Tibial artery (tissue), 4 donors: ENCODE data around the gene SIGLEC15.
A peak's percentile ranks its signal among the peaks of the same experiment; 100 is the strongest.

Source experiments
- DNase-seq, 2 donors: peaks; one replicate each; pipeline ENCODE4 v3.0.0-alpha.2; 2019
- H3K27ac ChIP-seq, 2 donors: fragments of 200-600 bp; sonication (generic) in 1 of 2; 1 replicate in 1 of 2; 2 replicates in 1 of 2; pipeline ENCODE4 v1.5.1; 2018 to 2019; ENCODE audit warnings: mild to moderate bottlenecking in 1 of 2
- H3K27me3 ChIP-seq, 2 donors: fragments of 200-600 bp; sonication (generic) in 1 of 2; one replicate each; pipeline versions ENCODE4 v1.5.1 to v1.6.0; 2016 to 2019
- H3K36me3 ChIP-seq, 3 donors: fragments of 200-600 bp; sonication (generic) in 2 of 3; one replicate each; pipeline ENCODE4 v1.5.1; 2016 to 2019; ENCODE audit warnings: mild to moderate bottlenecking in 2 of 3
- H3K4me1 ChIP-seq, 4 donors: fragments of 200-600 bp; sonication (generic) in 2 of 4; 1 replicate in 3 of 4; 2 replicates in 1 of 4; pipeline ENCODE4 v1.5.1; 2016 to 2019
- H3K4me3 ChIP-seq, 2 donors: fragments of 200-600 bp; sonication (generic) in 1 of 2; 1 replicate in 1 of 2; 2 replicates in 1 of 2; pipeline ENCODE4 v1.5.1; 2018 to 2019; ENCODE audit warnings: mild to moderate bottlenecking in 2 of 2
- H3K9me3 ChIP-seq, 3 donors: fragments of 200-600 bp; sonication (generic) in 1 of 3; one replicate each; pipeline ENCODE4 v1.5.1; 2016 to 2019
- intact Hi-C: fragments of 100-400 bp; cut with DNase I; formaldehyde crosslinking; loops from one replicate; pipeline ENCODE4 v1.15.0; 2023; ENCODE audit warnings: low total_unique reads
- TF ChIP-seq, protein P1 (sequence below), 2 experiments: fragments of 200-600 bp in 1 of 2; fragments of 450-650 bp in 1 of 2; IDR thresholded peaks; one replicate each; pipeline ENCODE4 v1.5.1; 2017 to 2019; ENCODE audit warnings: antibody characterized with exemption in 2 of 2, mild to moderate bottlenecking in 1 of 2, moderate library complexity in 1 of 2

The SIGLEC15 gene

GRCh38 chr18:45833846-45834245 lies 8.4 kb downstream of the SIGLEC15 start:
- TF ChIP-seq, protein P1, sequence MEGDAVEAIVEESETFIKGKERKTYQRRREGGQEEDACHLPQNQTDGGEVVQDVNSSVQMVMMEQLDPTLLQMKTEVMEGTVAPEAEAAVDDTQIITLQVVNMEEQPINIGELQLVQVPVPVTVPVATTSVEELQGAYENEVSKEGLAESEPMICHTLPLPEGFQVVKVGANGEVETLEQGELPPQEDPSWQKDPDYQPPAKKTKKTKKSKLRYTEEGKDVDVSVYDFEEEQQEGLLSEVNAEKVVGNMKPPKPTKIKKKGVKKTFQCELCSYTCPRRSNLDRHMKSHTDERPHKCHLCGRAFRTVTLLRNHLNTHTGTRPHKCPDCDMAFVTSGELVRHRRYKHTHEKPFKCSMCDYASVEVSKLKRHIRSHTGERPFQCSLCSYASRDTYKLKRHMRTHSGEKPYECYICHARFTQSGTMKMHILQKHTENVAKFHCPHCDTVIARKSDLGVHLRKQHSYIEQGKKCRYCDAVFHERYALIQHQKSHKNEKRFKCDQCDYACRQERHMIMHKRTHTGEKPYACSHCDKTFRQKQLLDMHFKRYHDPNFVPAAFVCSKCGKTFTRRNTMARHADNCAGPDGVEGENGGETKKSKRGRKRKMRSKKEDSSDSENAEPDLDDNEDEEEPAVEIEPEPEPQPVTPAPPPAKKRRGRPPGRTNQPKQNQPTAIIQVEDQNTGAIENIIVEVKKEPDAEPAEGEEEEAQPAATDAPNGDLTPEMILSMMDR (IDR thresholded peaks at IDR 0.05): no peak
- H3K4me3 ChIP-seq: no peak overlapping the region
- H3K27me3 ChIP-seq: no peaks in the 10 kb centered on the region
- no peaks in the 10 kb centered on the region for H3K9me3 ChIP-seq
- H3K36me3 ChIP-seq: no peaks in the 10 kb centered on the region
- no peak overlapping the region for H3K27ac ChIP-seq
- intact Hi-C loops: loop anchor here (2.0 kb wide), 1 partner anchor 105 kb away; no protein-coding TSS in a partner anchor
- H3K4me1 ChIP-seq: peaks cover 0 to 26% (median 17%) of the 10 kb centered on the region in 4 donors
- DNase-seq: no peak

DNA sequence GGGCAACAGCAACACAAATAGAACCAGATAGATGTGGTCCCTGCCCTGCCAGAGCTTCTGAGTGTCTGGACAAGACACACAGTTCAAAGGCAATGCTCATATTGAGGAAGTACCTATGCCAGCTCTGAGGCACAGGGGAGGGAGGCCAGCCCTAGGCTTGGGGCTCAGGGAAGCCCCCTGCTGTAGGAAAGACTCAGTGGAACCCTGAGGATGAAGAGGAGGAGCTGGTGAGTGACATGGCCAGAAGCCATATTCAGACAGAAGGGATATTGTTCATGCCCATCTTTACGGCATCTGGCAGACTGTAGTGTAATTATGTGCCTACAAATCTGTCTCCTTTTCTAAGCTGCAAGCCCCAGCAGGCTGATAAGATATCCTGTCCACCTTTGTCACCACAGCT lies 8.8 kb downstream of the SIGLEC15 start:
- H3K4me3 ChIP-seq: no peak overlapping the region
- H3K36me3 ChIP-seq: no peaks in the 10 kb centered on the region
- no peaks in the 10 kb centered on the region for H3K9me3 ChIP-seq
- H3K27me3 ChIP-seq: no peaks in the 10 kb centered on the region
- intact Hi-C loops: loop anchor here (2.0 kb wide), 1 partner anchor 106 kb away; no protein-coding TSS in a partner anchor
- no peak overlapping the region for H3K27ac ChIP-seq
- TF ChIP-seq, protein P1 (IDR thresholded peaks at IDR 0.05): no peak
- DNase-seq: no peak
- peaks cover 0 to 31% (median 21%) of the 10 kb centered on the region in 4 donors for H3K4me1 ChIP-seq

GRCh38 chr18:45835057-45835636 lies 9.7 kb downstream of the SIGLEC15 start:
- TF ChIP-seq, protein P1 (IDR thresholded peaks at IDR 0.05): no peak
- intact Hi-C loops: loop anchor here (2.0 kb wide), 1 partner anchor 106 kb away; no protein-coding TSS in a partner anchor
- Histone ChIP-seq H3K27ac (no peak overlapping the region), H3K36me3 (no peaks in the 10 kb centered on the region), H3K4me1 (peaks cover 0 to 31% (median 21%) of the 10 kb centered on the region in 4 donors), H3K4me3 (no peak overlapping the region), H3K9me3 (no peaks in the 10 kb centered on the region), H3K27me3 (no peaks in the 10 kb centered on the region)
- no peak for DNase-seq

- Histone ChIP-seq H3K27ac (no peak overlapping the region), H3K27me3 (no peaks in the 10 kb centered on the region), H3K36me3 (no peaks in the 10 kb centered on the region), H3K9me3 (no peaks in the 10 kb centered on the region), H3K4me1 (peaks cover 0 to 31% (median 21%) of the 10 kb centered on the region in 4 donors), H3K4me3 (no peak overlapping the region)
- intact Hi-C loops: no loop called here
- TF ChIP-seq, protein P1 (IDR thresholded peaks at IDR 0.05): no peak
- no peak for DNase-seq
Observed at GRCh38 chr18:45836242-45837205, 11.0 kb downstream of the SIGLEC15 start.

- intact Hi-C loops: no loop called here
- H3K27me3 ChIP-seq: no peaks in the 10 kb centered on the region
- H3K9me3 ChIP-seq: no peaks in the 10 kb centered on the region
- H3K4me3 ChIP-seq: peak overlapping the region; percentile 34 to 52
- peaks cover 0 to 30% (median 21%) of the 10 kb centered on the region in 4 donors for H3K4me1 ChIP-seq
- no peaks in the 10 kb centered on the region for H3K36me3 ChIP-seq
- no peak for DNase-seq
- TF ChIP-seq, protein P1 (IDR thresholded peaks at IDR 0.05): peak; percentile 17 to 37
- peak overlapping the region in 1 of 2 donors; percentile 32 for H3K27ac ChIP-seq
Observed at GRCh38 chr18:45837283-45838070, 12.0 kb downstream of the SIGLEC15 start.
